Skeletal muscle tissue (tissue), 4 donors: ENCODE measurements around the gene RTKN2. TPM values are rescaled to one million over a fixed set of nuclear protein-coding genes. Genes with fewer than 3 reads are reported as not detected.

Source experiments
- H3K27ac ChIP-seq: one replicate; pipeline ENCODE4 v1.7.0; 2013; ENCODE audit warnings: mild to moderate bottlenecking, low read depth, low read length, inconsistent platforms
- H3K27me3 ChIP-seq, 3 donors: one replicate each; pipeline ENCODE4 v1.7.0; 2013; ENCODE audit warnings: low read length in 3 of 3; ENCODE audit not compliant: control insufficient read depth in 3 of 3, insufficient read depth in 3 of 3
- H3K36me3 ChIP-seq, 3 donors: one replicate each; pipeline ENCODE4 v1.7.0; 2013; ENCODE audit warnings: low read length in 3 of 3; ENCODE audit not compliant: control insufficient read depth in 3 of 3, insufficient read depth in 3 of 3
- H3K4me1 ChIP-seq, 3 donors: one replicate each; pipeline ENCODE4 v1.7.0; 2013; ENCODE audit warnings: low read length in 3 of 3, mild to moderate bottlenecking in 3 of 3; ENCODE audit not compliant: control insufficient read depth in 3 of 3, insufficient read depth in 3 of 3
- H3K4me3 ChIP-seq, 3 donors: one replicate each; pipeline ENCODE4 v1.7.0; 2013; ENCODE audit warnings: low read length in 3 of 3
- H3K9ac ChIP-seq, 3 donors: one replicate each; pipeline ENCODE4 v1.7.0; 2013; ENCODE audit warnings: low read length in 3 of 3, mild to moderate bottlenecking in 3 of 3, moderate library complexity in 2 of 3, low read depth in 1 of 3
- H3K9me3 ChIP-seq, 3 donors: one replicate each; pipeline ENCODE4 v1.7.0; 2013; ENCODE audit warnings: low read length in 3 of 3; ENCODE audit not compliant: control insufficient read depth in 3 of 3
- total RNA-seq: library from RNA; depleted of rRNA; stranded (reverse); fragments of >200 nt; gene quantifications from one replicate; pipeline ENCODE4 v1.2.3, GENCODE V29; 2014
- donor health status: Osteomylitis.

RTKN2 gene
- total RNA-seq, 1 donor from 2014 or later: 2.1 TPM

DNA sequence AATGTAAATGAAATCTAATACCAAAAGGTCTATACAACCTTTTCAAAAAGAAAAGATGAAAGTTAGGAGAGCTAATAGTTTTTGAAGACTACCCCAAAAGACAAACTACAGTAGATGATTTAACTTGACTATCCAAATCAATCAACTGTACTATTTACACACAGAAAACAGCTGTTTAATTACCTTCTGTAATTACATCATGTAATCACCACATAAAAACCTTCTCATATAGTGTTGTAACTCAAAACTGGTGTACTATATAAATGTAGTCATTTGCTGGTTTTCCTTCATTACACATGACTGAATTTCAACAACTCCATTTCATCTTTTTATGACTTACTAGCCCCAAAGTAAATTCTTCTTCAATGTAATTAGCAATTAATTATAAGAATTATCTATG lies 4.5 kb downstream of the RTKN2 start:
- Histone ChIP-seq H3K9ac (no peak overlapping the region), H3K27me3 (peaks cover 0 to 13% (median 5%) of the 10 kb centered on the region in 3 donors), H3K4me3 (no peak overlapping the region), H3K4me1 (peaks cover 8 to 11% (median 10%) of the 10 kb centered on the region in 3 donors), H3K27ac (no peak overlapping the region), H3K9me3 (no peaks in the 10 kb centered on the region), H3K36me3 (no peaks in the 10 kb centered on the region)

- Histone ChIP-seq H3K9ac (no peak overlapping the region), H3K36me3 (no peaks in the 10 kb centered on the region), H3K27ac (no peak overlapping the region), H3K27me3 (peaks cover 0 to 2% (median 0%) of the 10 kb centered on the region in 3 donors), H3K9me3 (no peaks in the 10 kb centered on the region), H3K4me1 (no peaks in the 10 kb centered on the region), H3K4me3 (no peak overlapping the region)
These were observed 7.0 kb downstream of the RTKN2 start for GRCh38 chr10:62261666-62262065.

DNA sequence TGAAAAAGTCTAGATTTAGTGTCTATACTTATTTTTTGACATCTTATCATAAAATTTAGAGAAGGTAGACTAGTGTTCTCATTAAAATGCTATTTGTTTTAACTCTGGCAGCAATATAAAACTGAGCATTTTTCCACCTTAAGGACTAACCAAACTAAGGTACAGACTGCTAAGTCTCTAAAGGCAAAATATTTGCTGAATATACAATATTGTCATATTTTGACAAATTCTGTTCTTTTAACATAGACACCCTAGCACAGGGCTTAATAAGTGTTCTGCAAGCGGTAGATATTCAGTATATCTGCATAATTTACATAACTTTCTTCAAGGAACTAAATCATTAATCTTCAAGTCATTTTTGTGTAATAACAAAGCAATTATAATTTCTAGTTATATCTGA lies 8.6 kb downstream of the RTKN2 start:
- Histone ChIP-seq H3K4me1 (no peaks in the 10 kb centered on the region), H3K27ac (no peak overlapping the region), H3K9me3 (no peaks in the 10 kb centered on the region), H3K27me3 (no peaks in the 10 kb centered on the region), H3K9ac (no peak overlapping the region), H3K4me3 (no peak overlapping the region), H3K36me3 (no peaks in the 10 kb centered on the region)

DNA sequence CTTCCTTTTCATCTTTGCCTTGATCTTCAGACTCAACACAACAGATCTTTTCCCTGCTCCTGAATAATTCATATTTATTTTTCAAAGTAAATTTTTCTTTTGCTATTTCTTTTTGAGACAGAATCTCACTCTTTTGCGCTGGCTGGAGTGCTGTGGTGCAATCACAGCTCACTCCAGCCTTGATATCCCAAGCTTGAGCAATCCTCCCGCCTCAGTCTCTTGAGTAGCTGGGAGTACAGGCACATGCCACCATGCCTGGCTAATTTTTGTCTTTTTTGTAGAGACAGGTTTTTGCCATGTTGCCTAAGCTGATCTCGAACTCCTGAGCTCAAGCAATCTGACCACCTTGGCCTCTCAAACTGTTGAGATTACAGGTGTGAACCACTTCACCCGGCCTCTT lies 9.2 kb downstream of the RTKN2 start:
- Histone ChIP-seq H3K27me3 (no peaks in the 10 kb centered on the region), H3K4me3 (no peak overlapping the region), H3K9ac (no peak overlapping the region), H3K9me3 (no peaks in the 10 kb centered on the region), H3K4me1 (no peaks in the 10 kb centered on the region), H3K27ac (no peak overlapping the region), H3K36me3 (no peaks in the 10 kb centered on the region)

GRCh38 chr10:62258926-62259325 lies 9.7 kb downstream of the RTKN2 start:
- Histone ChIP-seq H3K9me3 (no peaks in the 10 kb centered on the region), H3K27me3 (no peaks in the 10 kb centered on the region), H3K9ac (no peak overlapping the region), H3K27ac (no peak overlapping the region), H3K4me3 (no peak overlapping the region), H3K36me3 (no peaks in the 10 kb centered on the region), H3K4me1 (no peaks in the 10 kb centered on the region)

- Histone ChIP-seq H3K4me1 (no peaks in the 10 kb centered on the region), H3K27me3 (no peaks in the 10 kb centered on the region), H3K36me3 (no peaks in the 10 kb centered on the region), H3K4me3 (no peak overlapping the region), H3K9me3 (no peaks in the 10 kb centered on the region), H3K27ac (no peak overlapping the region), H3K9ac (no peak overlapping the region)
These were observed 14.9 kb downstream of the RTKN2 start for GRCh38 chr10:62253704-62254103.

DNA sequence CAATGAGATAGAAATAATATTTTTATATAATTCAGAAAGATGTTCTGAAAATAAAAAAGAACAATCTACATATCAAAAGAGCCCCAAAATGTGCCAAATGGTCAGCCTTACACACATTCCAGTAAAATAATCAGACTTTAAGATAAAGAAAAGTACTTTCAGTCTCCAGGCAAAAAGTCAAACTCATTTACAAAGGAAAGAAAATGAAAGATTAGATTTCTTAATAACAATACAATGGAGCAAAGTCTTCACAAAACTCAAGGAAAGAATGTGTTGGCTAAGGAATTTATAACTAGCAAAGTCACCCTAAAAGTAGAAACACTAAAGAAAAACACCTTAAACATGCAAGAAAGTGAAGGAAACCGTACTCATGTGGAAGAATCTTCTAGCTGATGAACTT lies 16.6 kb downstream of the RTKN2 start:
- H3K4me3 ChIP-seq: no peak overlapping the region
- H3K9ac ChIP-seq: no peak overlapping the region
- H3K36me3 ChIP-seq: no peaks in the 10 kb centered on the region
- H3K27me3 ChIP-seq: no peaks in the 10 kb centered on the region
- no peaks in the 10 kb centered on the region for H3K9me3 ChIP-seq
- no peaks in the 10 kb centered on the region for H3K4me1 ChIP-seq
- no peak overlapping the region for H3K27ac ChIP-seq

GRCh38 chr10:62250594-62251198 lies 17.9 kb downstream of the RTKN2 start:
- H3K4me1 ChIP-seq: no peaks in the 10 kb centered on the region
- no peaks in the 10 kb centered on the region for H3K27me3 ChIP-seq
- no peaks in the 10 kb centered on the region for H3K9me3 ChIP-seq
- H3K36me3 ChIP-seq: no peaks in the 10 kb centered on the region
- H3K9ac ChIP-seq: no peak overlapping the region
- no peak overlapping the region for H3K4me3 ChIP-seq
- H3K27ac ChIP-seq: no peak overlapping the region

DNA sequence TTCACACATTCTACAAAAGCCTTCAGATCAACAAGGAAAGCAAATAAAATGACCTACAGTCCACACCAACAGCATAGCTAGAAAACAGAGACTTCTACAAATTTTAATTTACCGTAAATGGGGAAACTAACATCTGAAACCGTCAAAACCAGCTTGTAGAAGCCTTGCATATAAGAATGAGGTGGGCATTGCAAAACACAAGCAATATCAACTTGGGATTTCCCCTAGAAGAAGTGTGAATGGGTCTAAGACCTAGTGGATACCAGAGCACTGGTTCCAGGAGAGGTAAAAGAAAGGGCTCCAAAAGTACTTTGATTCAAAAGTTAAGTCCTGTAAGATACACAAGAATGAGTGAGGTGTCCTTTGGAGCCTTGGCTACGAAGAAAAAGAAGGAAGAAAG lies 18.7 kb downstream of the RTKN2 start:
- Histone ChIP-seq H3K27ac (no peak overlapping the region), H3K4me1 (no peaks in the 10 kb centered on the region), H3K9me3 (no peaks in the 10 kb centered on the region), H3K9ac (no peak overlapping the region), H3K27me3 (no peaks in the 10 kb centered on the region), H3K36me3 (no peaks in the 10 kb centered on the region), H3K4me3 (no peak overlapping the region)

DNA sequence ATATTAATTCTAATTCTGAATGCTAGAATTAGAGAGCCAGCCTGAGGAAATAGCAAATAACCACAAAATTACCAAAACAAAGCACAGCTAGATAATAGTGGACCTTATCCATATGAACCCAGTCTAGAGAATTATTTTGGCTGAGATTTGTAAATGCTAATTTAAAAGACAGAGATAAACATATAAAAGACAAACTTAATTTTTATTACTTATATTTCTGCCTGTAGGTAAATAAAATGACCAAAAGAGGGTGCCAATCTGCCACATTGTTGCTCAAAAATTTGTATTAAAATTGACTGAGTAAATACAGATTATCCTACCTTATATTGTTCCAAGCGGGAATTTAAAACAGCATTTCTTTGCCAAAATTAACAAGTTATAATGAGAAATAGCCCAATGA lies 20.2 kb downstream of the RTKN2 start:
- Histone ChIP-seq H3K9ac (no peak overlapping the region), H3K27ac (no peak overlapping the region), H3K4me1 (peaks cover 0 to 2% (median 1%) of the 10 kb centered on the region in 3 donors), H3K9me3 (no peaks in the 10 kb centered on the region), H3K27me3 (no peaks in the 10 kb centered on the region), H3K36me3 (no peaks in the 10 kb centered on the region), H3K4me3 (no peak overlapping the region)
